GM18907 (cell line): ENCODE measurements around the gene INS.
"Not testable (repeated sequence)": the region's sequence is repeated elsewhere in the genome, so short reads cannot be mapped to it uniquely, and the experiment has no call there.

Experiments
- ATAC-seq: cut with Tn5 transposase; IDR thresholded peaks from one replicate; pipeline ENCODE4 v1.9.1; 2021; ENCODE audit warnings: mild to moderate bottlenecking, moderate library complexity; ENCODE audit not compliant: unreplicated experiment

INS gene

GRCh38 chr11:2135648-2136201, 25.3 kb downstream of the INS start:
- no peak for ATAC-seq

- no peak for ATAC-seq
These were observed 25.9 kb downstream of the INS start for GRCh38 chr11:2135018-2135569.

- no peak for ATAC-seq
These were observed 26.7 kb downstream of the INS start for GRCh38 chr11:2134022-2135010.

- no peak for ATAC-seq
These were observed 27.6 kb downstream of the INS start for GRCh38 chr11:2133241-2134021.

- ATAC-seq = no peak
These were observed 28.2 kb downstream of the INS start for GRCh38 chr11:2132874-2133240.

GRCh38 chr11:2132246-2132645, 28.8 kb downstream of the INS start:
- no peak for ATAC-seq

- no peak for ATAC-seq
These were observed 29.4 kb downstream of the INS start for GRCh38 chr11:2131371-2132236.

GRCh38 chr11:2130881-2131352, 30.1 kb downstream of the INS start:
- no peak for ATAC-seq

- no peak for ATAC-seq
These were observed 31.2 kb downstream of the INS start for GRCh38 chr11:2129699-2130366.

GRCh38 chr11:2129308-2129698, 31.7 kb downstream of the INS start:
- ATAC-seq = no peak

GRCh38 chr11:2128511-2129307, 32.3 kb downstream of the INS start:
- ATAC-seq = no peak

- ATAC-seq = no peak
These were observed 32.9 kb downstream of the INS start for GRCh38 chr11:2128130-2128510.

- no peak for ATAC-seq
These were observed 33.4 kb downstream of the INS start for GRCh38 chr11:2127482-2128129.

GRCh38 chr11:2126520-2127085, 34.4 kb downstream of the INS start:
- no peak for ATAC-seq

GRCh38 chr11:2124736-2125484, 36.1 kb downstream of the INS start:
- not testable (repeated sequence) for ATAC-seq

- no peak for ATAC-seq
These were observed 37.4 kb downstream of the INS start for GRCh38 chr11:2123628-2123960.

GRCh38 chr11:2122907-2123627, 37.9 kb downstream of the INS start:
- ATAC-seq = no peak
